ENCODE data around the gene FER. TPM values are rescaled to one million over a fixed set of nuclear protein-coding genes. Genes with fewer than 3 reads are reported as not detected.

The FER gene
- total and polyA plus RNA-seq, 9 of the 15 experiments (the other 6 are each of a cell fraction or from before 2014, with no cell fraction given): 6.7 to 18.2 (median 8.9) TPM

GRCh38 chr5:108942701-108943100 lies 195.0 kb downstream of the FER start:
- no peaks in the 10 kb centered on the region for H3K36me3 ChIP-seq (ENCODE audit: control insufficient read depth, insufficient read depth, low read length)
- H3K4me3 ChIP-seq: no peak overlapping the region
- H3K4me2 ChIP-seq (ENCODE audit: insufficient read depth, low read length): no peak overlapping the region
- CTCF ChIA-PET (ENCODE audit: low intra/inter-chr PET ratio): no interaction called here
- H3K27me3 ChIP-seq (ENCODE audit: control insufficient read depth in 2 of 2, insufficient read depth in 2 of 2, low read length in 2 of 2): no peaks in the 10 kb centered on the region
- POLR2A ChIA-PET: no interaction called here
- H3K9ac ChIP-seq (ENCODE audit: insufficient read depth in 1 of 2, low read depth in 2 of 2, low read length in 2 of 2): no peak overlapping the region
- no peaks in the 10 kb centered on the region for H3K9me3 ChIP-seq (replicated peaks; ENCODE audit: control insufficient read depth, insufficient read depth, low read depth, low read length)
- FAIRE-seq: no peak
- no peak for ATAC-seq
- no peaks in the 10 kb centered on the region for H3K9me1 ChIP-seq (ENCODE audit: control insufficient read depth, insufficient read depth, low read length)
- in situ Hi-C loops (cut with MboI): no loop called here
- H3K27ac ChIP-seq (ENCODE audit: extremely low read depth, low read depth, low read length): no peak overlapping the region
- no peaks in the 10 kb centered on the region for H4K20me1 ChIP-seq (replicated peaks; ENCODE audit: control insufficient read depth, insufficient read depth, low read length)
- H3K4me1 ChIP-seq (replicated peaks in 1 of 2; ENCODE audit: control insufficient read depth in 2 of 2, insufficient read depth in 2 of 2, low read length in 2 of 2): peaks cover 0 to 2% of the 10 kb centered on the region in 2 experiments; a peak in 2 of 5 replicates
- TF ChIP-seq SNRNP70 (optimal IDR thresholded peaks at IDR 0.05; ENCODE audit: low read depth, low read length) (no peak), NR2C2 (CRISPR knock-in tag; IDR thresholded peaks at IDR 0.05) (no peak), NR2C2 (tag; IDR thresholded peaks at IDR 0.05) (no peak), ZNF79 (CRISPR knock-in tag; IDR thresholded peaks at IDR 0.05; ENCODE audit: low read depth) (no peak), ZNF583 (CRISPR knock-in tag; IDR thresholded peaks at IDR 0.05) (no peak), MLX (CRISPR knock-in tag; conservative IDR thresholded peaks at IDR 0.05) (no peak), POU5F1 (IDR thresholded peaks at IDR 0.05; ENCODE audit: borderline replicate concordance, low read depth, low read length, partially characterized antibody) (no peak), KDM5B (IDR thresholded peaks at IDR 0.05; ENCODE audit: insufficient replicate concordance, low read depth, low read length) (no peak), YY1 (IDR thresholded peaks at IDR 0.05; ENCODE audit: borderline replicate concordance in 1 of 3, control insufficient read depth in 1 of 3, extremely low read depth in 1 of 3, insufficient read depth in 3 of 3, insufficient read length in 1 of 3, insufficient replicate concordance in 2 of 3, low read depth in 1 of 3, low read length in 2 of 3) (no peak), SRSF1 (IDR thresholded peaks at IDR 0.05; ENCODE audit: low read depth, low read length) (no peak), ERF (CRISPR knock-in tag; IDR thresholded peaks at IDR 0.05) (no peak), ZNF609 (CRISPR knock-in tag; IDR thresholded peaks at IDR 0.05; ENCODE audit: borderline replicate concordance) (no peak), ZBTB9 (CRISPR knock-in tag; IDR thresholded peaks at IDR 0.05) (no peak), DACH1 (IDR thresholded peaks at IDR 0.05; ENCODE audit: partially characterized antibody) (no peak)
- DNase-seq (ENCODE audit: extremely low read depth in 1 of 4, low spot score in 3 of 4): no peak
- no peaks in the 10 kb centered on the region for H3K79me2 ChIP-seq (ENCODE audit: control insufficient read depth, insufficient read depth, low read length)
- WGBS (ENCODE audit: insufficient coverage, low coverage, missing lambda C conversion rate): 44% methylated on average over 1 of the region's 1 CpG
- H2AFZ ChIP-seq (ENCODE audit: low read depth, low read length): no peak overlapping the region
- BruUV-seq (replicated peaks): no TSS peak
- intact Hi-C loops (cut with micrococcal nuclease): no loop called here
